ENCODE measurements around the gene EPHB2.

EPHB2 gene

GRCh38 chr1:22963044-22963677, 252.5 kb downstream of the EPHB2 start:
- DNase-seq: no peak

GRCh38 chr1:22966309-22966708, 255.7 kb downstream of the EPHB2 start:
- DNase-seq: no peak

GRCh38 chr1:22967833-22968232, 257.2 kb downstream of the EPHB2 start:
- no peak for DNase-seq

- no peak for DNase-seq
These were observed 258.7 kb downstream of the EPHB2 start for GRCh38 chr1:22969304-22969709.

GRCh38 chr1:22970096-22970495, 259.5 kb downstream of the EPHB2 start:
- DNase-seq: no peak
